ENCODE results near the gene FAF2. TPM values are rescaled to one million over a fixed set of nuclear protein-coding genes. Genes with fewer than 3 reads are reported as not detected.
A peak's percentile ranks its signal among the peaks of the same experiment; 100 is the strongest.

FAF2 gene
- total RNA-seq, 1 donor from 2014 or later: 32.3 TPM

DNA sequence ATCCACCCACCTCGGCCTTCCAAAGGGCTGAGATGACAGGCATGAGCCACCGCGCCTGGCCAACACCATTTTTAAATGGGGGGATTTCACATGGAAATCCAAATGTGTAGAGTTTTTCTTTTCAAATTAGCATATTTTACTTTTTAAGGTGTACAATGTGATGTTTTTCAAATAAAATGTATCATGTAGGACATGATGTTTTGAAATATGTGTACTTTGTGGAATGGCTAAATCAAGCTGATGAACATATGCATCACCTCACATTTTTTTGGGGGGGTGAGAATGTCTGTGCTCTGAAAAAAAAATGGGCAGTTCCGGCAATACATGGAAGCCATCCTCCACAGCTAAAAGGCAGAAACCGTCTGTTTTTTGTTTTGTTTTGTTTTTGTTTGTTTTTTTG, 3.4 kb upstream of the FAF2 start:
- H3K4me1 Mint-ChIP-seq: peaks cover 19% of the 10 kb centered on the region
- H3K9me3 Mint-ChIP-seq: no peaks in the 10 kb centered on the region
- Histone ChIP-seq H3K79me2 (ENCODE audit: low read depth) (peaks cover 28% of the 10 kb centered on the region), H3K27me3 (no peaks in the 10 kb centered on the region), H3K27ac (no peak overlapping the region), H3K4me2 (no peak overlapping the region), H3K4me3 (no peak overlapping the region), H3F3A (ENCODE audit: low read depth) (peaks cover 26% of the 10 kb centered on the region), H2AFZ (replicated peaks) (no peak overlapping the region), H3K36me3 (no peaks in the 10 kb centered on the region), H3K9me3 (ENCODE audit: low read depth) (no peaks in the 10 kb centered on the region), H3K9ac (no peak overlapping the region), H3K4me1 (peaks cover 22% of the 10 kb centered on the region), H4K20me1 (ENCODE audit: low read depth) (peaks cover 7% of the 10 kb centered on the region)
- TF ChIP-seq EZH2phosphoT487 (IDR thresholded peaks at IDR 0.05): no peak
- TF ChIP-seq, protein P1, sequence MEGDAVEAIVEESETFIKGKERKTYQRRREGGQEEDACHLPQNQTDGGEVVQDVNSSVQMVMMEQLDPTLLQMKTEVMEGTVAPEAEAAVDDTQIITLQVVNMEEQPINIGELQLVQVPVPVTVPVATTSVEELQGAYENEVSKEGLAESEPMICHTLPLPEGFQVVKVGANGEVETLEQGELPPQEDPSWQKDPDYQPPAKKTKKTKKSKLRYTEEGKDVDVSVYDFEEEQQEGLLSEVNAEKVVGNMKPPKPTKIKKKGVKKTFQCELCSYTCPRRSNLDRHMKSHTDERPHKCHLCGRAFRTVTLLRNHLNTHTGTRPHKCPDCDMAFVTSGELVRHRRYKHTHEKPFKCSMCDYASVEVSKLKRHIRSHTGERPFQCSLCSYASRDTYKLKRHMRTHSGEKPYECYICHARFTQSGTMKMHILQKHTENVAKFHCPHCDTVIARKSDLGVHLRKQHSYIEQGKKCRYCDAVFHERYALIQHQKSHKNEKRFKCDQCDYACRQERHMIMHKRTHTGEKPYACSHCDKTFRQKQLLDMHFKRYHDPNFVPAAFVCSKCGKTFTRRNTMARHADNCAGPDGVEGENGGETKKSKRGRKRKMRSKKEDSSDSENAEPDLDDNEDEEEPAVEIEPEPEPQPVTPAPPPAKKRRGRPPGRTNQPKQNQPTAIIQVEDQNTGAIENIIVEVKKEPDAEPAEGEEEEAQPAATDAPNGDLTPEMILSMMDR (IDR thresholded peaks at IDR 0.05): no peak
- no peak for TF ChIP-seq EZH2 (IDR thresholded peaks at IDR 0.05)
- H3K27ac Mint-ChIP-seq: no peak overlapping the region
- no peak for DNase-seq (ENCODE audit: low spot score)
- H3K36me3 Mint-ChIP-seq: no peaks in the 10 kb centered on the region
- peaks cover 4% of the 10 kb centered on the region for H3K27me3 Mint-ChIP-seq (ENCODE audit: insufficient read depth, low read depth)
- H3K4me3 Mint-ChIP-seq: no peak overlapping the region

DNA sequence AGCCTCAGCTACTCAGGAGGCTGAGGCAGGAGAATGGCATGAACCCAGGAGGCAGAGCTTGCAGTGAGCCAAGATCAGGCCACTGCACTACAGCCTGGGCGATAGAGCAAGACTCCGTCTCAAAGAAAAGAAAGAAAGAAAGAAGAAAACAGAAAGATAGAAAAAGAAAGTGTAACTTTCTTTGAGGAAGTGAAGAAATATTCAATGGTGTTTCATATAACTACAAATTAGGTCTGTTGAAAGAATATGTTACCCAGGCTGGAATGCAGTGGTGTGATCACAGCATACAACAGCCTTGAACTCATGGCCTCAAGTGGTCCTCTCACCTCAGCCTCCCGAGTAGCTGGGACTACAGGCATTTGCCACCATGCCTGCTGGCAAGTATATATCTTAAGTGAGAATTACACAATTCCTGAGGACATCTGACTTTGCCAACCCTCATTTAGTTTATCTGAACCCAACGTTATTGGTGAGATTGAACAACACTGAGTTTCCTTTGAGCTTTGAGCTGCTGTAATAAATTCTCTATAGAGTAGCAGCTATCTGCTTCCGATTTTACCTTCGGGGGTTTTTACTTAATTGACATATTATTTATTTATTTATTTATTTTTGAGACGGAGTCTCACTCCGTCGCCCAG, 2.0 kb upstream of the FAF2 start:
- no peak overlapping the region for H3K27ac ChIP-seq
- TF ChIP-seq, protein P1 (IDR thresholded peaks at IDR 0.05): no peak
- Mint-ChIP-seq H3K36me3 (no peaks in the 10 kb centered on the region), H3K27ac (no peak overlapping the region), H3K4me1 (peaks cover 14% of the 10 kb centered on the region), H3K27me3 (ENCODE audit: insufficient read depth, low read depth) (peaks cover 4% of the 10 kb centered on the region), H3K9me3 (no peaks in the 10 kb centered on the region), H3K4me3 (peak overlapping the region; percentile 76)
- peaks cover 42% of the 10 kb centered on the region for H3K79me2 ChIP-seq (ENCODE audit: low read depth)
- peaks cover 22% of the 10 kb centered on the region for H3K4me1 ChIP-seq
- peaks cover 9% of the 10 kb centered on the region for H4K20me1 ChIP-seq (ENCODE audit: low read depth)
- H2AFZ ChIP-seq (replicated peaks): no peak overlapping the region
- H3F3A ChIP-seq (ENCODE audit: low read depth): peaks cover 26% of the 10 kb centered on the region
- peak overlapping the region; percentile 93 for H3K4me2 ChIP-seq
- no peak overlapping the region for H3K4me3 ChIP-seq
- H3K9me3 ChIP-seq (ENCODE audit: low read depth): no peaks in the 10 kb centered on the region
- no peaks in the 10 kb centered on the region for H3K27me3 ChIP-seq
- no peaks in the 10 kb centered on the region for H3K36me3 ChIP-seq
- H3K9ac ChIP-seq: no peak overlapping the region
- no peak for DNase-seq (ENCODE audit: low spot score)

DNA sequence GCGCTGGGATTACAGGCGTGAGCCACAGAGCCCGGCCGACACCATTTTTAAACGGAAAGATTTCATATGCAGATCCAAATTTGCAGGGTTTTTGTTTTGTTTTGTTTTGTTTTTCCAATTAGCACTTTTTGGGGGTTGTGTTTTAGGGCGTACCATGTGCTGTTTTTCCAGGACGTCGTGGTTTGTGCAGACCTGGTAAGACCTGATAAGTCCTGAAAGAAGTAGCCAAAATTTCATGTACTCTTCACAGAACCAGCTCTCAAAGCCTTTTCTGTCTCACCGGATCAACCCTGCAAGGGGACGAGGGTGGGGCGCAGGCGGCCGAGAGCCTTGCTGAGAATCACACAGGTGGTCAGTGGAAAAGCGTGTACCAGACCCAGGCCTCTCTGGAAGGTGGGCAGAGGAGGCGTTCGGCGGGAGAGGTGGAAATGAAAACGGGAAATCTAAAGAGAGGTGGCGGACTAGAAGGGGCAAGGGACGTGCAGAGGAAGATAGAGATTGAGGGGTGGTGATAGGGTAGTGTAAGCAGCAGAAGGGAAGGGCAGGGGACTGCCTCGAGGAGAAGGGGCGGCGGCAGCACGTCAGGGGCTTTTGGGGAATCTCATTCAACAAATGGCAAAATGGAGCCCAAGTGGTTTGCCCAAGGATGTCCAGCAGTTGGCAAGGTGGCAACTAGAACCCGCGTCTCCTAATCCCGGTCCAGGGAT, 1.1 kb upstream of the FAF2 start:
- H3K4me3 Mint-ChIP-seq: peak overlapping the region; percentile 99
- H3K36me3 Mint-ChIP-seq: no peaks in the 10 kb centered on the region
- peak overlapping the region; percentile 90 for H3K27ac ChIP-seq
- H3K4me2 ChIP-seq: peak overlapping the region; percentile 93
- H3K9me3 ChIP-seq (ENCODE audit: low read depth): no peaks in the 10 kb centered on the region
- H3K9me3 Mint-ChIP-seq: no peaks in the 10 kb centered on the region
- H3K27me3 Mint-ChIP-seq (ENCODE audit: insufficient read depth, low read depth): peaks cover 4% of the 10 kb centered on the region
- H3K27ac Mint-ChIP-seq: peak overlapping the region; percentile 100
- peak overlapping the region; percentile 67 for H3K4me3 ChIP-seq
- H3F3A ChIP-seq (ENCODE audit: low read depth): peaks cover 18% of the 10 kb centered on the region
- H3K4me1 Mint-ChIP-seq: peaks cover 12% of the 10 kb centered on the region
- TF ChIP-seq EZH2phosphoT487 (IDR thresholded peaks at IDR 0.05): no peak
- TF ChIP-seq, protein P1 (IDR thresholded peaks at IDR 0.05): no peak
- no peak for TF ChIP-seq EZH2 (IDR thresholded peaks at IDR 0.05)
- DNase-seq (ENCODE audit: low spot score): peak; percentile 41
- peaks cover 18% of the 10 kb centered on the region for H3K4me1 ChIP-seq
- no peaks in the 10 kb centered on the region for H3K27me3 ChIP-seq
- H2AFZ ChIP-seq (replicated peaks): peak overlapping the region; percentile 84
- no peaks in the 10 kb centered on the region for H3K36me3 ChIP-seq
- peaks cover 50% of the 10 kb centered on the region for H3K79me2 ChIP-seq (ENCODE audit: low read depth)
- H4K20me1 ChIP-seq (ENCODE audit: low read depth): peaks cover 12% of the 10 kb centered on the region
- peak overlapping the region; percentile 78 for H3K9ac ChIP-seq

All from neural progenitor cell (in vitro differentiated cells).